HG03039 (cell line): ENCODE measurements around the gene MXD1.

Experiments used
- ATAC-seq: cut with Tn5 transposase; IDR thresholded peaks from one replicate; pipeline ENCODE4 v1.9.1; 2021; ENCODE audit warnings: mild to moderate bottlenecking, moderate library complexity; ENCODE audit not compliant: unreplicated experiment

The MXD1 gene

DNA sequence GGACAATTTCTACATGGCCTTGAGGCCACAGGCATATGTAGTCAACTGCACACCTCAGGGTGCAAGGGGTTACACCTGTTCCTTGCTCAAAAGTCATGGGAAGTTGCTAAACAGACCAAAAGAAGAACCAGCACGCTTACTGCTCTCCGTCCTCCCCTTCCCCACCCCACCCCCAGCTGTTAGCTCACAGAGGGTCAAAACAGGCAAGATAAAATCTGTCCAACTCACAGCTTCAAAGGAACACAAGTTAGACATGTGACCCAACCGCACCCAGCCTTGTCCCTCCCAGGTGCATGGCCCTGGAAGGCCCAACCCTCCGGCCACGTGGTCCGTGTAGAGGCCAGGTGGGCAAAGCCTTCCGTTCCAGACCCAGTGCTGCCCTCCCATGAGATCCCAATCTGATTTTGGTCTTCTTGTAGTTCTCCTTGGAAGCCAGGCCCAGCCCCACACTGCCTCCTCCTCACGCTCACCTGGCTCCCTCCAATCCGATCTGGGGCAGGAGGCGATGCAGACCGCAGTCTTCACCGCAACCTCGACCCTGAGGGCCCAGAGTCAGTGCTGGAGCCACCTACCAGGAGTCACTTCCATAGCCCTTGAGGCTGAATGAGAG lies 61.0 kb downstream of the MXD1 start:
- ATAC-seq: no peak

DNA sequence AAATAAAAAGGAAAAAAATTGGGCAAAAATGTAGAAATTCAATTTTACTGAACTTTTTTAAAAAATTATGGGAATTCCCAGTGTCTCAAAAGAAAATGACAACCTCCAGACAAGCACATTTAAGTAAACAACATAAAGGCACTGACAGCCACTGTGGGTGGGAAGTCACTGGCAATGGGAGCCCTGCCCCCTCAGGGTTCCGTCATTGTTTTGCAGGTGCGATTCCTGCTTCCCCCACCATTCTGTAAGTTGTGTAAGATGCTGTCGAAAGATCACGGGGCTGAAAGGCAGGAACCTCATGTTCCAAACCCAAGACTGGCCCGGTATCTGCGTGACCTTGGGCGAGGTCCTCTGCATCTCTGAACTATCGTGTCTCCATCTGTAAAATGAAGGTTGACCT lies 62.3 kb downstream of the MXD1 start:
- no peak for ATAC-seq

DNA sequence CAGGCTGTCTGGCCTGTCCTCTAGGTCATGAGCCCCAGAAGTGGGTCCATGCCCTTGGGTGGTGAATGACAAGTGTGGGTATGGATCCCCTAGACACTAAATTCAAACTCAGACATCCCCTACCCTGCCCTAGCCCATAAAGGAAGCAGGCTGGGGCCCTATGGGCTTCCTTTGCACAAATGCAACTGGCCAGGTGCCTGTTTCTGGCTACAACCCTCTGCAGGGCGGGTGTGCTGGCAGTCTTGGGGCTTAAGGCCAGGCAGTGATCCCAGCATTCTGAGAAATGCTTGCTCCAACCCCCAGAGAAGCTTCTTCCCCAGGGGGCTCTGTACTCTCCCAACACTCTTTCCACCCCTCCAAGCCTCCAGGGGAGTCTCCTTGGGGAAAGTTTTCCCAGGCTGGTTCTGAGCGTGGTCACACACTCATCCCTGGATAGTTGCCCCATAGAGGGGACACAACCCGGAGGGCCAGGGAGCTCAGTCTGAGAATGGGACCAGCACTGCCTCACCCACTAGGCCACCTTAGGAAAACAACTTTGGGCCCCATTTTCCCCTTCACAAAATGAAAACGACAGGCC lies 63.1 kb downstream of the MXD1 start:
- ATAC-seq: no peak

DNA sequence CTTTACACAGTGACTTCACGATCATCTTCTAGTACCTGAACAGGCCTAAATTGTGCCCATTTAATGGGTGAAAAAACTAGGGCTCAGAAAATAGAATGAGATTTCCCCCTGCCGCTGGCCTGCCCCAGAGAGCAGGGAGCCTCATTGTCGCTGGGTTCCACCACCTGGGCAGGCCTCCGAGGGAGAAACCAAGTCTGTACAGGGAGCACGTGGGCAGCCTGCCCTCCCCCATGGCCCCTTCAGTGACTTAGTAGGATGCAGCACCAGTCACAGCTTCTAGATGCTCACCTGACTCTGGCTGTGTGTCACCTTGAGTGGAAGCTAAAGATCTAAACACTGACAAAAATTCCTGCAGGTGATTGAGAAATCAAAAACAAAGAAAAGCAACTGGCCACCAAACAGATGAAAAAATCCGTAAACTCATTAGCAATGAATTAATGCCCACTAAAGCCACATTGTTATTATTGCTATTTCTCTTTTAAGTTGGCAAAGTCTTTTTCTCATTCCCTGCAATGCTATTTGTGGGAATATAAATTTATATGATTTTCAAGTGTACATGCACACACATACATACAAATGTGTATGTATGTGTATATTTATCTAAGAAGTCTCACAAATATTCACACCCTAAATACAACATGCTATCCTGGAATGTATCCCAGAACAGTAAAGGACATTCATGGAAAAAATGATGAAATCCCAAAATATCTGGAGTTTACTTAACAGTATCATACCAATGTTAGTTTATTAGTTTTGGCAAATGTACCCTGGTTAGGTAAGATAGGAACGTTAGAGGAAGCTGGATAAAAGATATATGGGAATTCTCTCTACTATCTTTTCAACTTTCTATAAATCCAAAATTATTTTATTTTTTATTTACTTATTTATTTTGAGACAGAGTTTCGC lies 65.2 kb downstream of the MXD1 start:
- no peak for ATAC-seq

DNA sequence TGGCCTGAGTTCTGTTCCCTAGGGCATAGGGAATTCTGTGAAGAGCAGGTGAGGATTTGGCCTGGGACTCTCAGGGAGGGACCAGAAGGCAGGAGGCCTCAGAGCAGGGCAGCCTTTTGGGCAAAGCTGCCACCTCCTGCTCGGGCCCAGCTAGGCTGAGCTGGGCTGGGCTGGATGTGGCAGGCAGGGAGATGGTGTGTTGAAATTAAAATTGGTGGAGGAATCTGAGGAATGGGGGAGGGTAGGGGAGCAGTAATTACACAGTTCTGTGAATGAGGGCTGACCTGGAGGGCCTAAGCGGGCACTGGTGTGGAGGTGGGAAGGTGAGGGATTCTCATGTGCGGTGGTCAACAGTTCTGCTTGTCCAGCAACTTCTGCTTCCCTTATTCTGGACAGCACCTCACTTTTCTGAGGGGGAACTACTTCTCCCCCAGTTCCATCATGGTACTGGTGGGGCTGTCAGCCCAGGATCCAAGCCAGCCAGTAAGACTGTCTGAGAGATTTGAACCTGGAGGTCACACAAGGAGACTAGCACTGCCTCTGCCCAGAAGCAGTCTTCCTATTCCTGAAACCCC lies 68.6 kb downstream of the MXD1 start:
- ATAC-seq: no peak

DNA sequence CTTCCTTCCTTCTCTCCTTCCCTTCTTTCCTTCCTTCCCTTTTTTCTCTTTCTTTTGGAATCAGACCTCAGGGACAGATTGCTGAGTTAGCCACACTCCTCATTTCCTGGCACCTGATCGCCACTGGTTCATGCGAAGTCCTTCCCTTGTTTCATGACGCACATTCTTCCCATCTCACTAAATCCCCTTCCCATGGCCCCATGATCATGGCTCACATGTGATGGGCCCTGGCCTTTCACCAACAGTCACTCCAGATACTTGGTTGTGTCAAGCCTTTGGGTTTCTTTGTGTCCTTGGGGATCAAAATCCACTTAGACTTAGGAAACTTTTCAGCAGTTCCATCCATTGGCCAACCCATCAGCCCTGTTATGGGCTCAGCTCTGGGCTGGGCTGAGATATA lies 70.3 kb downstream of the MXD1 start:
- ATAC-seq: no peak

DNA sequence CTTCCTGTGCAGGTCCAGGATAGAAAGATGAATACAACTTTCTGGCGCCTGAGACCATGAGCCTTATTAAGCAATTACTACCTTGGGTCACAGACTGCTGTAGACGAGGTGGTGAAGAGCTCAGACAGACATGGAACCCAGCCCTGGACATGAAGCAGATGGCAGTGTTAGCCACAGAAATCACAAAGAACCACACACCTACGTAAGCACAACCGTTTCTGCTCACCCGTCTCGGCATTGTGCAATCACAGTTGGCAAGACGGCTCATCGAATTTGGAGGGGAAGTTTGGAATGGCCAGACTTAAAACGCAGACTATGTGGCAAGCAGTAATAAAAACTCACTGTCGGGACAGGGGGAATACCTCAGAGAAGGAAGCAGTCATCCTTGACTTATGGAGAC lies 70.8 kb downstream of the MXD1 start:
- no peak for ATAC-seq

DNA sequence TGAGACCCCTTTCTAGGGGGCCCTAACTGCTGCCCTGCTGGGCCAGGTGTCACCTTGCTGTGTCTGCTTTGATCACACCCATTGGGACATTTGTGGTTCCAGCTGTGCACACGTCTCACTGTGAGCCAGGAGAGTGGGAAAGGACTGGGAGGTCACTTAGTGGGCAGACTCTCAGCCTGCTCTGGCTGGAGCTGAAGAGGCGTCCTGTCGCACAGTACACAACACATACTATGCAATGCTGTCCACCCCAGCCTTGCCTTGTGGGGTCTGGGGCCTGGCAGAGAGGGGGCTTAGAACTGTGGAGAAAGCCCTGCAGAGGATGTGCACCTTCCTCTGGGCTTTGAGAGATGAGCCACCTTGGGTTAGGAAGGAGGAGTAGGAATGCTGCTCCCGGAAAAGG lies 71.8 kb downstream of the MXD1 start:
- no peak for ATAC-seq

DNA sequence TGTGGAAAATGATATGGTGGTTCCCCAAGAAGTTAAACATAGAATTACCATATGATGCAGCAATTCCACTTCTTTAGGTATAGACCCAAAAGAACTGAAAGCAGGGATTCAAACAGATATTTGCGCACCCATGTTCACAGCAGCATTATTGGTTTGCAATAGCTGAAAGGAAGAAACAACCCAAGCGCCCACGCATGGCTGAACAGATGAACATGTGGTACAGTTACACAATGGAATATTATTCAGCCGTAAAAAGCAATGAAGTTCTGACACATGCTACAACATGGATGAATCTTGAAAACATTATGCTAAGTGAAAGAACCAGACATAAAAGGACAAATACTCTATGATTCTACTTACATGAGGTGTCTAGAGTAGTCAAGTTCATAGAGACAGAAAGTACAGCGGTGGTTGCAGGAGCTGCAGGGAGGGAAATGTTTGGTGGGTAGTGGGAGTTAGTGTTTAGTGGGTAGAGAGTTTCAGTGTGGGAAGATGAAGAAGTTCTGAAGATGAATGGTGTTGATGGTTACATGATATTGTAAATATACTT lies 73.3 kb downstream of the MXD1 start:
- ATAC-seq: no peak

DNA sequence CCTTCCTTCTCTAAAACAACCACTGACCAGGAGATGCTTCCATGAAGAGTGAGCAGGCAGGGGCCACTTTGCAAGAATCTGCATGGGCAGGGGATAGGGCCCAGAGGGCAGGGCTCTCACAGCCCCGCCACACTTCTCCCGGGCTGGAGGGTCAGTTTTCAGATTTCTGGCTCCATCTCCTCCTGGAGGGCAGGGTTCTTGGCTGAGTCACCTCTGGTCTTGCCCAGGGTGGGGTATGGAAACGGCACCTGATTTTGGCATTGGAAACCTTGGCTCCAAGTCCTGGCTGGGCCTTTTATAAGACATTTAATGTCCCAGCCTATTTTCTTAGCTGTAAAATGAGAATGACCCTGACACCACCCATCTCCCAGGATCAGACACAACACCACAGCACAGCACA lies 74.1 kb downstream of the MXD1 start:
- no peak for ATAC-seq

DNA sequence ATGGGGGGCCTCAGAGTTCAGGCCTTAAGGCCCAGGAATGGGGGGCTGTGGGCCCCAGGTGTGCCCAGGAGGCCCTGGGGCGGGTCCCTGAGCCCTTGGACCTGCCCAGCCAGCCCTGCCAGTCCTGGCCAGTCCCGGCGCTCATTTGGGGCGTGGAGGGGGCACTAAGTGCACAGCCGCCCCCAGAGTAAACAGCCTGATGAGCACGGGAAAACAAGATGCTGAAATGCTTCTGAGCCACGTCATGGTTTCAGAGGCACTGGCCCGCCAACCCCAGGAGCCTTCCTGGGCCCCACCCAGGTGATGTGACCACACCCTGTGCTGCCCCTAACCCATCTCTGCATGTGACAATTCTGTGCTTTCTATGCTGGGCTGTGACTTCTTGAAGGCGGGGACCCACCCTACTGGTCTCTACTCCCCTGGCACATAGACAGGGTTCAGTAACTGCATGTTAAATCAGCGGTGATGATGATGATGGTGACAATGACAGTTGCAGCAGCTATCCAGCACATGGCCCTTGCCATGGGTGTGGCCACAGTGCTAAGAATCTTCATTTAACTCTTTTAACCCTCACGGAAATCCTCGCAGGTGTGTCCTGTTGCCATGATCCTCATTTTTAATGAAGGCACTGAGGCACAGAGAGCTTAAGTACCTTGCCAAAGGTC lies 74.7 kb downstream of the MXD1 start:
- ATAC-seq: no peak
